DND-41 (cell line): Measurements from ENCODE around the gene NAV3.

Experiments
- ATAC-seq: fragments of 200-7000 bp; cut with Tn5 transposase; 3 replicates; pipeline ENCODE4 v1.9.1; 2021; ENCODE audit warnings: low read depth; ENCODE audit not compliant: insufficient read depth
- DNase-seq: peaks from one replicate; pipeline ENCODE4 v3.0.0-alpha.2; 2020
- H2AFZ ChIP-seq: 2 replicates; pipeline ENCODE4 v1.6.0; 2012; ENCODE audit warnings: low read depth, low read length
- H3K27ac ChIP-seq: 2 replicates; pipeline ENCODE4 v1.5.1; 2012; ENCODE audit warnings: low read length, inconsistent platforms
- H3K27me3 ChIP-seq: fragments of 200-600 bp; sonication (generic); 2 replicates; pipeline ENCODE4 v1.6.0; 2012; ENCODE audit warnings: low read length, mild to moderate bottlenecking, inconsistent platforms; ENCODE audit not compliant: insufficient read depth, poor library complexity
- H3K36me3 ChIP-seq: 2 replicates; pipeline ENCODE4 v1.5.1; 2012; ENCODE audit warnings: low read length, inconsistent platforms; ENCODE audit not compliant: insufficient read depth
- H3K4me1 ChIP-seq: 2 replicates; pipeline ENCODE4 v1.5.1; 2012; ENCODE audit warnings: mild to moderate bottlenecking, low read length; ENCODE audit not compliant: insufficient read depth
- H3K4me2 ChIP-seq: 2 replicates; pipeline ENCODE4 v1.6.0; 2012; ENCODE audit warnings: mild to moderate bottlenecking, moderate library complexity, low read length, inconsistent platforms; ENCODE audit not compliant: insufficient read depth
- H3K4me3 ChIP-seq, 2 experiments: fragments of 200-600 bp in 1 of 2; shearing (Covaris generic) in 1 of 2; 2 replicates each; pipeline ENCODE4 v1.5.1; 2012 to 2016; ENCODE audit warnings: inconsistent platforms in 2 of 2, low read length in 2 of 2, mild to moderate bottlenecking in 2 of 2, low read depth in 1 of 2, moderate library complexity in 1 of 2
- H3K79me2 ChIP-seq: 2 replicates; pipeline ENCODE4 v1.6.0; 2012; ENCODE audit warnings: low read length, inconsistent platforms; ENCODE audit not compliant: insufficient read depth
- H3K9ac ChIP-seq: 2 replicates; pipeline ENCODE4 v1.6.0; 2012; ENCODE audit warnings: low read depth, mild to moderate bottlenecking, inconsistent platforms, low read length, moderate library complexity
- H3K9me3 ChIP-seq: 2 replicates; pipeline ENCODE4 v1.5.1; 2012; ENCODE audit warnings: low read length, moderate library complexity, mild to moderate bottlenecking, inconsistent platforms; ENCODE audit not compliant: insufficient read depth, severe bottlenecking
- H4K20me1 ChIP-seq: 2 replicates; pipeline ENCODE4 v1.6.0; 2012; ENCODE audit warnings: low read length; ENCODE audit not compliant: insufficient read depth
- EZH2 ChIP-seq: IDR thresholded peaks from 3 replicates; pipeline ENCODE4 v1.6.1; 2012; ENCODE audit warnings: borderline replicate concordance, low read depth, mild to moderate bottlenecking, moderate library complexity, low read length, inconsistent platforms; ENCODE audit not compliant: severe bottlenecking
- TF ChIP-seq, protein P1 (sequence below): IDR thresholded peaks from 2 replicates; pipeline ENCODE4 v1.5.1; 2012; ENCODE audit warnings: borderline replicate concordance, low read length, moderate library complexity, mild to moderate bottlenecking; ENCODE audit not compliant: poor library complexity, severe bottlenecking; ENCODE audit errors: extremely low read depth

NAV3 gene

DNA sequence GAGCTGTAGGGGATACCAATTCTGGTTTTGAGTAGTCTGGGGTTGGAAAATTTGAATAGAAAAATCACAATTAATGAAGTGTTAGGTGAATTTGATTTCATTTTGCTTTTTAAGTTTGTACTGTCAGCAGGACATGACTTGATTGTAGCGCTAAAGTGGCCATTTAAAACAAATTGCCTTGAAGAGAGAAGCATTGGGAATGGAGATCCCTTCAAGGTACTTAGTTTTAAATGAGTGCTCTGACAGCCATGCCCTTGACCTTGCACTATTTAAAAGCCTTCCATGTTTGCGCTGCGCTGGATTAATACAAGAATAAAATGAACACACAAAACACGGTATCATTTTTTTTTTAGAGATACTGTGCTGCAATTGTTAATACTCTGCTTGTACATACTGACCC is 345.9 kb downstream of the NAV3 start:
- no peaks in the 10 kb centered on the region for H3K79me2 ChIP-seq
- no peak for DNase-seq

DNA sequence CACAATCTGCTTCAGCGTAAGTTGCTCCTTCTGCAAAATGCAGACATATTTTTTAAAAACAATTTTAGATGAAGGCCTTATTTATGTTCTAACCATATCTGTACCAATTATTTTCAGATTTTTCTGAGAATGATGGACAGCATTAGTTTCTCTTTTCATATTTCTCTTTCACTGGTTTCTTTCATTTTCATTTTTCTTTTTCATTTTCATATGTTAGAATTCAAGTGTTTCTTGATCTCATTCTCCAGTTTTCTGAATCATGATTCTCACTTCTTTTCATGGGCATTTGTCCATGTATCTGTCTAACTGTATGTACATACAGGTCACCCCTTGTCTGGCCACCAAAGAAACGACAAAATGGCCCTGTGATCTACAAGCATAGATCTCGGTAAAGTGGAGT is 346.6 kb downstream of the NAV3 start:
- TF ChIP-seq, protein P1, sequence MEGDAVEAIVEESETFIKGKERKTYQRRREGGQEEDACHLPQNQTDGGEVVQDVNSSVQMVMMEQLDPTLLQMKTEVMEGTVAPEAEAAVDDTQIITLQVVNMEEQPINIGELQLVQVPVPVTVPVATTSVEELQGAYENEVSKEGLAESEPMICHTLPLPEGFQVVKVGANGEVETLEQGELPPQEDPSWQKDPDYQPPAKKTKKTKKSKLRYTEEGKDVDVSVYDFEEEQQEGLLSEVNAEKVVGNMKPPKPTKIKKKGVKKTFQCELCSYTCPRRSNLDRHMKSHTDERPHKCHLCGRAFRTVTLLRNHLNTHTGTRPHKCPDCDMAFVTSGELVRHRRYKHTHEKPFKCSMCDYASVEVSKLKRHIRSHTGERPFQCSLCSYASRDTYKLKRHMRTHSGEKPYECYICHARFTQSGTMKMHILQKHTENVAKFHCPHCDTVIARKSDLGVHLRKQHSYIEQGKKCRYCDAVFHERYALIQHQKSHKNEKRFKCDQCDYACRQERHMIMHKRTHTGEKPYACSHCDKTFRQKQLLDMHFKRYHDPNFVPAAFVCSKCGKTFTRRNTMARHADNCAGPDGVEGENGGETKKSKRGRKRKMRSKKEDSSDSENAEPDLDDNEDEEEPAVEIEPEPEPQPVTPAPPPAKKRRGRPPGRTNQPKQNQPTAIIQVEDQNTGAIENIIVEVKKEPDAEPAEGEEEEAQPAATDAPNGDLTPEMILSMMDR = no peak
- no peak for TF ChIP-seq EZH2
- Histone ChIP-seq H3K4me2 (no peak overlapping the region), H3K4me3 (no peak overlapping the region), H2AFZ (no peak overlapping the region), H3K79me2 (no peaks in the 10 kb centered on the region), H3K9ac (no peak overlapping the region), H3K4me1 (no peaks in the 10 kb centered on the region), H3K9me3 (no peaks in the 10 kb centered on the region), H3K36me3 (no peaks in the 10 kb centered on the region), H3K27me3 (no peaks in the 10 kb centered on the region), H4K20me1 (no peaks in the 10 kb centered on the region), H3K27ac (no peak overlapping the region)
- ATAC-seq (no peak), DNase-seq (no peak)

More for the DNA sequence above, 345.9 kb downstream of the NAV3 start:
- Histone ChIP-seq H3K4me3 (no peak overlapping the region), H3K27ac (no peak overlapping the region), H3K9me3 (no peaks in the 10 kb centered on the region), H3K9ac (no peak overlapping the region), H3K4me1 (no peaks in the 10 kb centered on the region), H4K20me1 (no peaks in the 10 kb centered on the region), H2AFZ (no peak overlapping the region), H3K4me2 (no peak overlapping the region), H3K27me3 (no peaks in the 10 kb centered on the region), H3K36me3 (no peaks in the 10 kb centered on the region)
- TF ChIP-seq, protein P1 = no peak
- TF ChIP-seq EZH2 = no peak
- no peak for ATAC-seq

DNA sequence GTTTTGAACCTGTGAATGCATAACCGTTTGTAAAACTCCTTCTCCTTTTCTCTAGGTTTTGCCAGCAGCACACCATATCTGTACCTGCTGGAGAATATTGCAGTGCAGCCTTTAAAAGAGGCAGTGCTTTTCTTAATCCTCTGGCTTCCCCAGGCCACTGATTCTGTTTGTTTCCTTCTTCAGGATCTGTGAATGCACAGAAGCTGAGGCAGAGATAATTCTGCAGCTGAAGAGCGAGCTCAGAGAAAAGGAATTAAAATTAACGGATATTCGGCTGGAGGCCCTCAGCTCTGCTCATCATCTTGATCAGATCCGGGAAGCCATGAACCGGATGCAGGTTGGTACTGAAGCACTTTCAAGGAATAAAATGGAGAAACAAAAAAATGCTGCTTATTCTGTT is 348.7 kb downstream of the NAV3 start:
- H3K4me1 ChIP-seq = no peaks in the 10 kb centered on the region
- DNase-seq = no peak
- no peak for ATAC-seq
- TF ChIP-seq, protein P1 = no peak
- TF ChIP-seq EZH2 = no peak
- no peak overlapping the region for H2AFZ ChIP-seq
- H3K36me3 ChIP-seq = no peaks in the 10 kb centered on the region
- no peaks in the 10 kb centered on the region for H3K79me2 ChIP-seq
- no peak overlapping the region for H3K4me2 ChIP-seq
- H4K20me1 ChIP-seq = no peaks in the 10 kb centered on the region
- H3K9ac ChIP-seq = no peak overlapping the region
- H3K9me3 ChIP-seq = no peaks in the 10 kb centered on the region
- no peak overlapping the region for H3K4me3 ChIP-seq
- H3K27me3 ChIP-seq = no peaks in the 10 kb centered on the region
- no peak overlapping the region for H3K27ac ChIP-seq
